ENCODE data around the gene SERPINA12. TPM values are rescaled to one million over a fixed set of nuclear protein-coding genes. Genes with fewer than 3 reads are reported as not detected.

Gene SERPINA12
- total RNA-seq, 1 experiment from 2014 or later, result not detected

DNA sequence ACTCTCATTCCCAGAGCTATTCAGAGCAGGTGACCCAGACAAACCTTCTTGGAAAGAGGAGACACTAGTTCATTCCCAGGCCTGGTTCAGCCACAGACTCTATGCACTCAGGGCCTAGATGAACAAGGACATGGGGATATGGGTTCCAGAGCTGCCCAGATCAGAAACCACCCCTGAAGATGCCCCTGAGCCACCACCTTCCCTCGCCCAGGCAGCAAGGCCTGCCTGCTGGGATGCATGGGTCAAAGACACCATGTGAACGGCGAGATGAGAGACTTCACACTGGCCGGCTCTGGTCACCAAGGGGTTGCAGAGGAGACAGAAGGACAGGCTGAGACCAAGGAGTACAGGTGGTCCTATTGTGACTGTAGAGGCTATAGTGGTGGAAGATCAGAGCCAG lies 4.1 kb downstream of the SERPINA12 start:
- H3K14ac ChIP-seq (ENCODE audit: insufficient read depth, low read length), result no peak overlapping the region
- H3K18ac ChIP-seq (ENCODE audit: insufficient read length, low read depth, low read length), result no peak overlapping the region
- H2BK15ac ChIP-seq (ENCODE audit: low read depth, low read length), result no peak overlapping the region
- no peak overlapping the region for H2BK5ac ChIP-seq (ENCODE audit: insufficient read length, low read length)
- no peak overlapping the region for H4K5ac ChIP-seq (ENCODE audit: insufficient read length, low read depth, low read length)
- no CpG with 5 or more reads among the region's 4 CpGs for WGBS (ENCODE audit: extremely low coverage, insufficient read length, low lambda C conversion rate)
- no peak overlapping the region for H3K4me2 ChIP-seq (ENCODE audit: insufficient read depth, insufficient read length, low read length)
- TF ChIP-seq, protein P1, sequence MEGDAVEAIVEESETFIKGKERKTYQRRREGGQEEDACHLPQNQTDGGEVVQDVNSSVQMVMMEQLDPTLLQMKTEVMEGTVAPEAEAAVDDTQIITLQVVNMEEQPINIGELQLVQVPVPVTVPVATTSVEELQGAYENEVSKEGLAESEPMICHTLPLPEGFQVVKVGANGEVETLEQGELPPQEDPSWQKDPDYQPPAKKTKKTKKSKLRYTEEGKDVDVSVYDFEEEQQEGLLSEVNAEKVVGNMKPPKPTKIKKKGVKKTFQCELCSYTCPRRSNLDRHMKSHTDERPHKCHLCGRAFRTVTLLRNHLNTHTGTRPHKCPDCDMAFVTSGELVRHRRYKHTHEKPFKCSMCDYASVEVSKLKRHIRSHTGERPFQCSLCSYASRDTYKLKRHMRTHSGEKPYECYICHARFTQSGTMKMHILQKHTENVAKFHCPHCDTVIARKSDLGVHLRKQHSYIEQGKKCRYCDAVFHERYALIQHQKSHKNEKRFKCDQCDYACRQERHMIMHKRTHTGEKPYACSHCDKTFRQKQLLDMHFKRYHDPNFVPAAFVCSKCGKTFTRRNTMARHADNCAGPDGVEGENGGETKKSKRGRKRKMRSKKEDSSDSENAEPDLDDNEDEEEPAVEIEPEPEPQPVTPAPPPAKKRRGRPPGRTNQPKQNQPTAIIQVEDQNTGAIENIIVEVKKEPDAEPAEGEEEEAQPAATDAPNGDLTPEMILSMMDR (conservative IDR thresholded peaks at IDR 0.05), result no peak
- no peaks in the 10 kb centered on the region for H3K79me1 ChIP-seq (ENCODE audit: insufficient read depth, low read depth, low read length, poor library complexity, severe bottlenecking)
- no peaks in the 10 kb centered on the region for H3K27me3 ChIP-seq (ENCODE audit: insufficient read depth, low read length)
- no peaks in the 10 kb centered on the region for H3K23me2 ChIP-seq (ENCODE audit: insufficient read length, low read depth, low read length, poor library complexity, severe bottlenecking)
- no peak overlapping the region for H2BK20ac ChIP-seq (ENCODE audit: low read depth, low read length, poor library complexity, severe bottlenecking)
- H4K8ac ChIP-seq (replicated peaks; ENCODE audit: insufficient read length, low read depth, low read length), result no peak overlapping the region
- Mint-ChIP-seq H3K27ac (no peak overlapping the region), H3K4me3 (no peak overlapping the region), H3K36me3 (ENCODE audit: insufficient read depth in 1 of 3, low read depth in 3 of 3) (no peaks in the 10 kb centered on the region; a peak in 1 of 7 replicates), H3K27me3 (ENCODE audit: low read depth) (peaks cover 6% of the 10 kb centered on the region), H3K9me3 (no peaks in the 10 kb centered on the region), H3K4me1 (no peaks in the 10 kb centered on the region)
- no peak overlapping the region for H3T11ph ChIP-seq (ENCODE audit: low read length)
- H3K27ac ChIP-seq (ENCODE audit: insufficient read length, low read depth, low read length), result no peak overlapping the region
- no peak overlapping the region for H3K56ac ChIP-seq (ENCODE audit: insufficient read length, low read depth, low read length)
- DNase-seq, result no peak
- no peak overlapping the region for H2BK120ac ChIP-seq (ENCODE audit: low read depth, low read length, poor library complexity, severe bottlenecking)
- no peak overlapping the region for H3K4ac ChIP-seq (ENCODE audit: low read depth, low read length)
- no peaks in the 10 kb centered on the region for H4K20me1 ChIP-seq (ENCODE audit: control insufficient read depth, insufficient read depth, insufficient read length)
- H2AFZ ChIP-seq (ENCODE audit: low read length), result no peak overlapping the region
- no peaks in the 10 kb centered on the region for H3K79me2 ChIP-seq (ENCODE audit: insufficient read depth, low read length)
- no peak overlapping the region for H3K9ac ChIP-seq (ENCODE audit: extremely low read depth, insufficient read length, low read length)
- H3K4me1 ChIP-seq (ENCODE audit: insufficient read depth, low read length), result no peaks in the 10 kb centered on the region
- H3K9me3 ChIP-seq (ENCODE audit: control insufficient read depth, low read depth, low read length), result no peaks in the 10 kb centered on the region
- no peak overlapping the region for H3K23ac ChIP-seq (ENCODE audit: insufficient read length, low read depth, low read length)
- no peak overlapping the region for H2BK12ac ChIP-seq (ENCODE audit: insufficient read length, low read depth, low read length)
- no peak overlapping the region for H4K91ac ChIP-seq (ENCODE audit: insufficient read length, low read depth, low read length)
- no peak overlapping the region for H2AK5ac ChIP-seq (ENCODE audit: insufficient read length, low read length)

All from H9 (cell line).